GM12872 (cell line): ENCODE data around the gene NR0B2.

Experiments
- CTCF ChIP-seq: IDR thresholded peaks from 3 replicates; pipeline ENCODE4 v1.5.1; 2011; ENCODE audit warnings: low read depth, mild to moderate bottlenecking, low read length, moderate library complexity; ENCODE audit not compliant: insufficient read depth

NR0B2 gene

GRCh38 chr1:26936823-26937222 is 23.0 kb upstream of the NR0B2 start:
- no peak for TF ChIP-seq CTCF

- no peak for TF ChIP-seq CTCF
Measured at GRCh38 chr1:26932531-26932930, 18.8 kb upstream of the NR0B2 start.

- TF ChIP-seq CTCF = no peak
Measured at GRCh38 chr1:26923711-26924110, 9.9 kb upstream of the NR0B2 start.

- no peak for TF ChIP-seq CTCF
Measured at GRCh38 chr1:26922901-26923300, 9.1 kb upstream of the NR0B2 start.

GRCh38 chr1:26922431-26922729 is 8.6 kb upstream of the NR0B2 start:
- no peak for TF ChIP-seq CTCF

GRCh38 chr1:26921540-26922430 is 8.0 kb upstream of the NR0B2 start, which contains the start of gene NUDC:
Gene NUDC, plus strand, starts transcription at chr1:26921743. Its CDS starts 106 bp downstream, at chr1:26921849.
- TF ChIP-seq CTCF = no peak

- no peak for TF ChIP-seq CTCF
Measured at GRCh38 chr1:26921126-26921539, 7.4 kb upstream of the NR0B2 start.
